GM12872 (cell line): ENCODE data around the gene RNF223.

ENCODE experiments used
- TF ChIP-seq, protein P1 (sequence below): IDR thresholded peaks from 3 replicates; pipeline ENCODE4 v1.5.1; 2011; ENCODE audit warnings: low read depth, mild to moderate bottlenecking, low read length, moderate library complexity; ENCODE audit not compliant: insufficient read depth

RNF223 gene

DNA sequence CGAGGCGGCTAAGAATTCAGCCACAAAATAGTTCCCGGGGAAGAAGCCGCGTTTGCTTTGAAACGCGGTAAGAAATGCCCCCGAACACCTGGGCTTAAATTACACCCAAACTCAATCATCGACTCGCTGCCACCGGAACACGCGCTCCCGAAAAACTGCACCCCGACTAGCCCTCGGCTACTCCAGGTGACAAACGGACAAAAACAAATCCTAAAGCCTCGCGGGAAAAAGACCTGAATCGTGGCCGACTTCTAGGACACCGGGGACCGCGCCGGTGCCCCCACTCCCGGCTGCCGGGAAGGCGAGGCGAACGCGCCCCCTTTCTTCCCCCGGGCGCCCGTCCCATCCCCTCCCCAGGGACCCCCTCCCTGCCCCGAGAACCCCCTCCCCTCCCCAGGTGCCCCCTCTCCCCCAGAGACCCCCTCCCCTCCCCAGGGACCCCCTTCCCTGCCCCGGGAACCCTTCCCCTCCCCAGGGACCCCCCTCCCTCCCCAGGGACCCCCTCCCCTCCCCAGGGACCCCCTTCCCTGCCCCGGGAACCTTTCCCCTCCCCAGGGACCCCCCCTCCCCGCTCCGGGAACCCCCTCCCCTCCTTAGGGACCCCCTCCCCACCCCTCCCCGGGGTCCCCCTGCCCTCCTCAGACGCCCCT lies 41.2 kb upstream of the RNF223 start:
- TF ChIP-seq, protein P1, sequence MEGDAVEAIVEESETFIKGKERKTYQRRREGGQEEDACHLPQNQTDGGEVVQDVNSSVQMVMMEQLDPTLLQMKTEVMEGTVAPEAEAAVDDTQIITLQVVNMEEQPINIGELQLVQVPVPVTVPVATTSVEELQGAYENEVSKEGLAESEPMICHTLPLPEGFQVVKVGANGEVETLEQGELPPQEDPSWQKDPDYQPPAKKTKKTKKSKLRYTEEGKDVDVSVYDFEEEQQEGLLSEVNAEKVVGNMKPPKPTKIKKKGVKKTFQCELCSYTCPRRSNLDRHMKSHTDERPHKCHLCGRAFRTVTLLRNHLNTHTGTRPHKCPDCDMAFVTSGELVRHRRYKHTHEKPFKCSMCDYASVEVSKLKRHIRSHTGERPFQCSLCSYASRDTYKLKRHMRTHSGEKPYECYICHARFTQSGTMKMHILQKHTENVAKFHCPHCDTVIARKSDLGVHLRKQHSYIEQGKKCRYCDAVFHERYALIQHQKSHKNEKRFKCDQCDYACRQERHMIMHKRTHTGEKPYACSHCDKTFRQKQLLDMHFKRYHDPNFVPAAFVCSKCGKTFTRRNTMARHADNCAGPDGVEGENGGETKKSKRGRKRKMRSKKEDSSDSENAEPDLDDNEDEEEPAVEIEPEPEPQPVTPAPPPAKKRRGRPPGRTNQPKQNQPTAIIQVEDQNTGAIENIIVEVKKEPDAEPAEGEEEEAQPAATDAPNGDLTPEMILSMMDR, result no peak

DNA sequence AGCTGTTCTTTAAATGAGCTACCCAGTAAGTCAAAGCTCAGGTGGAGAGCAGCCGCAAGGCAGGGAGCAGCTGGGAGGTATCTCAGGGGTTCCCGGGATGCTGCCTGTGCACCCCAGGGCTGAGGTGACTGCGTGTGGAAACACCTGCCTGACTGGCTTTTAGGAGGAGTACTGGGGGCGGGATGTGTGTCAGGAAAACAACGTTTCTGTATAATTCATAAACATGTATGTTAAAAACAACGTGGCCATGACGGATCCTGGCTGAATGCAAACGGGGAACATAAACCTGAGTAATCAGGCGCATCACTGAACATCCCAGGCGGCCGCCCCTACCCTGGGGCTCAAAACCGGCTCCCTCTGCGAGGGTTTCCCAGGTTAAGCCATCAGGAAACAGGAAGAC lies 40.3 kb upstream of the RNF223 start:
- TF ChIP-seq, protein P1, result no peak

DNA sequence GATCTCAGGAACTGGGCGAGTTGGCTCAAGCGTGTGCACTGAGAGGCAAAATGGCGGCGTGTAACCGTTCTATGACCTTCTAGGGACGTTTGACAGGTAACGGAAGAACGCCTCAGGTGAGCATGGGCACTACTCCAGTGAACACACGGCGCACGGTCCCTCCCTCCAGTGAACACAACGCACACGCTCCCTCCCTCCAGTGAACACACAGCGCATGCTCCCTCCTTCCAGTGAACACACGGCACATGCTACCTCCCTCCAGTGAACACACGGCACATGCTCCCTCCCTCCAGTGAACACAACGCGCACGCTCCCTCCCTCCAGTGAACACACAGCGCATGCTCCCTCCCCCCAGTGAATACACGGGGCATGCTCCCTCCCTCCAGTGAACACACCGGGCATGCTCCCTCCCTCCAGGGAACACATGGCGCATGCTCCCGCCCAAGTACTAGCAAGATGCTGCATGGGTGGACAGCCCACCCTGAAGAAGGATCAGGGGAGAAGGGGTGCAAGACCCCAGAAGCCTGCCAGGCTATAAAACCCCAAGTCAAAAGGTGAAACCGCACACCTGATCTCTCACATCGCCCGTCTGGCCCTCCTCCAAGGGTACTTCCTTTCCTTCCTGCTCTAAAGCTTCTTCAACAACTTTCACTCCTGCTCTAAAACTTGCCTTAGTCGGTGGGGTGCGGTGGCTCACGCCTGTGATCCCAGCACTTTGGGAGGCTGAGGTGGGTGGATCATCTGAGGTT lies 38.3 kb upstream of the RNF223 start:
- TF ChIP-seq, protein P1, result no peak

DNA sequence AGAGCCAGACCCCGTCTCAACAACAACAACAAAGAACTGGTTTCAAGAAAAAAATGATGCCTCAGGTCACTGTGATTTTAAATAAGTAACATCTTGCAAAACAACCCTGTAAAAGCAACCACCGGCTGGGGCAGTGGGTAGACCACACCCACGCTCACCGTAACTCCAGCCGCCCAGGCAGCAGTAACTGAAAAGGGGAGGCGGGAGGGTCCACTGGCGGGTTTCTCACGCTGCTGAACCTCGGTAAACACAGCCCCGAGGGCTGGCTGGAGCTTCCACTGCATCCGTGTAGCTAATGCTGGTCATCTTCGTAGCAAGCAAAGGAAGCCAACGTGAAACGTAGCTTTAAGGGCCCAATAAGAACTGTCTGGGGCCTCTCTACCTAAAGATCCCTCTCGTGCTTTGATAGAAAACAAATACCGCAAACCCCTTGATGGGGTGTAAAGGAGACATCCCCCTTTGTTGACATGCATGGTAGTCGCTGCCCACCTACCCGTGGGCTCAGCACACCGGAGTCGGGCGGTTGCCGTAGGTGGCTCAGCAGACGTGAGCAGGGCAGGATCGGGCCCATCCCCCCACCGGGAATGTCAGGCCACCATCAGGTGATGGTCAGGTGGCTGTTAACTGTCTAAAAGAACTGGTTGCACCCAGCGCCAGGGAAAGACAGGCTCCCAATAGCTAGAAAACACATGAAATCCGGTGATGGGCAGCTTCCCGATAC lies 37.6 kb upstream of the RNF223 start:
- TF ChIP-seq, protein P1, result no peak

DNA sequence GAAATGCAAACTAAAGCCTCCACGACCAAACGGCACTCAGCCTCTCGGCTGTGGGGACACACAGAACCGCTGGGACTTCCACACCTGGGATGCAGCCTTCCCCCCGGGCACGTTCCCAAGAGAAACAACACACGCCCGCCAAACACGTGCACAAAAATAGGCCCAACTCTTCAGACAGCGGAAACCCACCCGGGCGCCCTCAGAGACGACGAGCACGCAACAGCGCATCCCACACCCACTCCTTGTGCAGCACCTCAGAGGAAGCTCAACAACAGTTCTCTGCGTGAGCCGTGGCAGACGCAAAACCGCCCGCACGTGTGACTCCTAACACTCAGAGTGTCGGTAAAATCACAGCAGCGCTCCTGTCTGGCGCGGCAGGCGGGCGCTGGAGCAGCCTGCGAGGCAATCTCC lies 36.5 kb upstream of the RNF223 start:
- TF ChIP-seq, protein P1, result no peak

DNA sequence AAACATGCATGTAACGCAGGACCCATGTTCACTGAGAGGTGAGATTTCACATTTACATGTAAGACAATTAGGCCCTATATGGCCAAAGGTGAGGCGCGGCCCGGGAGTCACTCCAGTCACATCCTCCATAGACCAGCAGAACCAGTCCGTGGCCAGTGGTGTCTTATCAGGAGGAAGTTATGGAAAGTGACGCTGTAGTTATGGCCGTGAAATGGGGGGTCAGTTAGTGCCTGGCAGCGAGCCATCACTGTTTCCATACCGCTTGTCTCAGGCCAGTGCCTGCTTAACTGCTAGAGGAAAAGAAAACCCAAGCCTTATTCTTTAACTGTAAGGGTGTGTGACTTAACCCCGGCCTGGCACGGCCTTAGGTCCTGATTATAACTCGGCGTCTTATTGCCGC lies 35.6 kb upstream of the RNF223 start:
- TF ChIP-seq, protein P1, result no peak

DNA sequence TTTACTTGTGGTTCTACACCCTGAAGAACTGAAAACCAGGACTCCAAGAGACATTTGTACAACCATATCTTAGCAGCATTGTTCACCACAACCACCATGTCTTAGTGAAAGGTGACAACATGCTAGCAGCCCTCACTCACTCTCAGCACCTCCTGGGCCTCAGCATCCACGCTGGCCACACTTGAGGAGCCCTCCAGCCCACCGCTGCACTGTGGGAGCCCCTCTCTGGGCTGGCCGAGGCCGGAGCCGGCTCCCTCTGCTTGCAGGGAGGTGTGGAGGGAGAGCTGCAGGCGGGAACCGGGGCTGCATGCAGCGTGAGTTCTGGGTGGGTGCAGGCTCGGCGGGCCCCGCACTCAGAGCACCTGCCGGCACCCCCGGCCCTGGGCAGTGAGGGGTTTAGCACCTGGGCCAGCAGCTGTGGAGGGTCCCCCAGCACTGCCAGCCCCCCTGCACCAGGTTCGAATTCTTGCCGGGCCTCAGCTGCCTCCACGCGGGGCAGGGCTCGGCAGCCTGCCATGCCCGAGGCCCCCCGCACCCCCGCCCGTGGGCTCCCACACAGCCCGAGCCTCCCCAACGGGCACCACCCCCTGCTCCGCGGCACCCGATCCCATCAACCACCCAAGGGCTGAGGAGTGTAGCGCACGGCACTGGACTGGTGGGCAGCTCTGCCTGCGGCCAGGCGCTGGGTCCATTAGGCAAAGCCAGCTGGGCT lies 32.6 kb upstream of the RNF223 start:
- TF ChIP-seq, protein P1, result no peak
